ENCODE data around the gene PTPN3. TPM values are rescaled to one million over a fixed set of nuclear protein-coding genes. Genes with fewer than 3 reads are reported as not detected.

The PTPN3 gene
- total RNA-seq, 2 experiments from 2014 or later = not detected

- H2AFZ ChIP-seq (ENCODE audit: low read length) = no peak overlapping the region
- H3K79me2 ChIP-seq (ENCODE audit: insufficient read depth, low read depth, low read length) = no peaks in the 10 kb centered on the region
- intact Hi-C loops (cut with micrococcal nuclease; ENCODE audit: unreplicated experiment) = no loop called here
- no TSS peak for BruUV-seq (replicated peaks)
- no peaks in the 10 kb centered on the region for H4K20me1 ChIP-seq (ENCODE audit: insufficient read depth, low read length)
- CTCF ChIA-PET (ENCODE audit: unreplicated experiment) = no interaction called here
- no peaks in the 10 kb centered on the region for H3K9me2 ChIP-seq (ENCODE audit: insufficient read depth, low read length)
- no peak overlapping the region for H3K27ac ChIP-seq (ENCODE audit: low read depth, low read length, poor library complexity, severe bottlenecking)
- no peaks in the 10 kb centered on the region for H3K4me1 ChIP-seq (ENCODE audit: insufficient read depth, low read length, poor library complexity, severe bottlenecking)
- H3K9me3 ChIP-seq (ENCODE audit: low read length) = no peaks in the 10 kb centered on the region
- POLR2A ChIA-PET = no interaction called here
- TF ChIP-seq CTCF (conservative IDR thresholded peaks at IDR 0.05; ENCODE audit: low read length) (no peak), EZH2phosphoT487 (IDR thresholded peaks at IDR 0.05; ENCODE audit: borderline replicate concordance, low read depth, low read length) (no peak)
- no peak overlapping the region for H3K4me2 ChIP-seq (ENCODE audit: low read length)
- DNase-seq (ENCODE audit: low spot score) = no peak
- no peak overlapping the region for H3K4me3 ChIP-seq (ENCODE audit: low read depth, low read length, poor library complexity, severe bottlenecking)
- no peaks in the 10 kb centered on the region for H3K36me3 ChIP-seq (ENCODE audit: insufficient read depth, low read length)
Measured at GRCh38 chr9:109372246-109372645, 125.9 kb downstream of the PTPN3 start.

DNA sequence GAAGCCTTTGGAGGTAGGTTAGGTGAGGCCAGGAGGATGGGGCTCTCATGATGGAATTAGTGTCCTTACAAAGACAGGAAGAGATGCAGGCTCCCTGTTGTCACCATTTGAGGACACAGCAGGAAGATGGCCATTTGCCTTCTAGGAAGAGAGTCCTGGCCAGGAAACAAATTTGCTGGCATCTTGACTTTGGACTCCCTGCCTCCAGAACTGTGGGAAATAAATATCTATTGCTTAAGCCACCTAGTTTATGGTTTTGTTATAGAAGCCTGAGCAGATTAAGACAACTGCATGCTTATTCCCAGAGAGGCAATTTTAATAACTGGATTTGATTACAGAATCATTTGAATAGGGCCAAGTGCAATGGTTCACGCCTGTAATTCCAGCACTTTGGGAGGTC lies 126.7 kb downstream of the PTPN3 start:
- ChIA-PET POLR2A (no interaction called here), CTCF (ENCODE audit: unreplicated experiment) (no interaction called here)
- Histone ChIP-seq H3K9me3 (ENCODE audit: low read length) (no peaks in the 10 kb centered on the region), H4K20me1 (ENCODE audit: insufficient read depth, low read length) (no peaks in the 10 kb centered on the region), H3K27ac (ENCODE audit: low read depth, low read length, poor library complexity, severe bottlenecking) (no peak overlapping the region), H3K36me3 (ENCODE audit: insufficient read depth, low read length) (no peaks in the 10 kb centered on the region), H2AFZ (ENCODE audit: low read length) (no peak overlapping the region), H3K79me2 (ENCODE audit: insufficient read depth, low read depth, low read length) (no peaks in the 10 kb centered on the region), H3K4me1 (ENCODE audit: insufficient read depth, low read length, poor library complexity, severe bottlenecking) (no peaks in the 10 kb centered on the region), H3K9me2 (ENCODE audit: insufficient read depth, low read length) (no peaks in the 10 kb centered on the region), H3K4me2 (ENCODE audit: low read length) (no peak overlapping the region), H3K4me3 (ENCODE audit: low read depth, low read length, poor library complexity, severe bottlenecking) (no peak overlapping the region)
- TF ChIP-seq EZH2phosphoT487 (IDR thresholded peaks at IDR 0.05; ENCODE audit: borderline replicate concordance, low read depth, low read length) (no peak), CTCF (conservative IDR thresholded peaks at IDR 0.05; ENCODE audit: low read length) (no peak)
- no TSS peak for BruUV-seq (replicated peaks)
- no peak for DNase-seq (ENCODE audit: low spot score)
- intact Hi-C loops (cut with micrococcal nuclease; ENCODE audit: unreplicated experiment) = no loop called here

- CTCF ChIA-PET (ENCODE audit: unreplicated experiment) = no interaction called here
- no TSS peak for BruUV-seq (replicated peaks)
- no peak for TF ChIP-seq EZH2phosphoT487 (IDR thresholded peaks at IDR 0.05; ENCODE audit: borderline replicate concordance, low read depth, low read length)
- TF ChIP-seq CTCF (conservative IDR thresholded peaks at IDR 0.05; ENCODE audit: low read length) = no peak
- intact Hi-C loops (cut with micrococcal nuclease; ENCODE audit: unreplicated experiment) = no loop called here
- Histone ChIP-seq H3K9me2 (ENCODE audit: insufficient read depth, low read length) (no peaks in the 10 kb centered on the region), H3K36me3 (ENCODE audit: insufficient read depth, low read length) (no peaks in the 10 kb centered on the region), H3K4me3 (ENCODE audit: low read depth, low read length, poor library complexity, severe bottlenecking) (no peak overlapping the region), H3K4me2 (ENCODE audit: low read length) (no peak overlapping the region), H3K9me3 (ENCODE audit: low read length) (no peaks in the 10 kb centered on the region), H3K79me2 (ENCODE audit: insufficient read depth, low read depth, low read length) (no peaks in the 10 kb centered on the region), H4K20me1 (ENCODE audit: insufficient read depth, low read length) (no peaks in the 10 kb centered on the region), H3K4me1 (ENCODE audit: insufficient read depth, low read length, poor library complexity, severe bottlenecking) (no peaks in the 10 kb centered on the region), H2AFZ (ENCODE audit: low read length) (no peak overlapping the region), H3K27ac (ENCODE audit: low read depth, low read length, poor library complexity, severe bottlenecking) (no peak overlapping the region)
- DNase-seq (ENCODE audit: low spot score) = no peak
- POLR2A ChIA-PET = no interaction called here
Measured at GRCh38 chr9:109369285-109369684, 128.8 kb downstream of the PTPN3 start.
